ENCODE results near the gene LNP1.
"Not testable (repeated sequence)": the region's sequence is repeated elsewhere in the genome, so short reads cannot be mapped to it uniquely, and the experiment has no call there.

Gene LNP1

GRCh38 chr3:100437721-100438622 is 36.6 kb downstream of the LNP1 start:
- DNase-seq, result no peak

- no peak for DNase-seq
Measured at GRCh38 chr3:100438623-100438974, 37.3 kb downstream of the LNP1 start.

- DNase-seq, result no peak
Measured at GRCh38 chr3:100440895-100441294, 39.6 kb downstream of the LNP1 start.

GRCh38 chr3:100443690-100444089 is 42.4 kb downstream of the LNP1 start:
- no peak for DNase-seq

GRCh38 chr3:100447067-100447466 is 45.7 kb downstream of the LNP1 start:
- not testable (repeated sequence) for DNase-seq

- no peak for DNase-seq
Measured at GRCh38 chr3:100448079-100448478, 46.7 kb downstream of the LNP1 start.

GRCh38 chr3:100449214-100449613 is 47.9 kb downstream of the LNP1 start:
- no peak for DNase-seq

- peak; percentile 2 for DNase-seq
Measured at GRCh38 chr3:100454677-100455076, 53.3 kb downstream of the LNP1 start.

- DNase-seq, result peak; percentile 44
Measured at GRCh38 chr3:100455841-100456550, 54.7 kb downstream of the LNP1 start.

GRCh38 chr3:100456745-100457144 is 55.4 kb downstream of the LNP1 start:
- no peak for DNase-seq

- DNase-seq, result no peak
Measured at GRCh38 chr3:100457811-100458210, 56.5 kb downstream of the LNP1 start.

- DNase-seq, result peak; percentile 33
Measured at GRCh38 chr3:100458814-100459213, 57.5 kb downstream of the LNP1 start.

GRCh38 chr3:100463002-100463401 is 61.7 kb downstream of the LNP1 start:
- peak; percentile 64 for DNase-seq

- DNase-seq, result no peak
Measured at GRCh38 chr3:100463646-100464155, 62.4 kb downstream of the LNP1 start.

GRCh38 chr3:100465892-100466777 is 64.8 kb downstream of the LNP1 start:
- no peak for DNase-seq

GRCh38 chr3:100467133-100467532 is 65.8 kb downstream of the LNP1 start:
- no peak for DNase-seq

GRCh38 chr3:100468676-100469075 is 67.3 kb downstream of the LNP1 start:
- no peak for DNase-seq

GRCh38 chr3:100470951-100471350 is 69.6 kb downstream of the LNP1 start:
- no peak for DNase-seq

GRCh38 chr3:100471444-100471843 is 70.1 kb downstream of the LNP1 start:
- DNase-seq, result no peak

GRCh38 chr3:100477851-100478360 is 76.6 kb downstream of the LNP1 start:
- not testable (repeated sequence) for DNase-seq

GRCh38 chr3:100478521-100478920 is 77.2 kb downstream of the LNP1 start:
- not testable (repeated sequence) for DNase-seq

- DNase-seq, result peak; percentile 1
Measured at GRCh38 chr3:100480081-100480480, 78.7 kb downstream of the LNP1 start.

GRCh38 chr3:100482176-100482575 is 80.8 kb downstream of the LNP1 start:
- DNase-seq, result no peak

Measured in NCI-H69 (cell line).